ENCODE results near the gene PTPN1. TPM values are rescaled to one million over a fixed set of nuclear protein-coding genes. Genes with fewer than 3 reads are reported as not detected.

The PTPN1 gene
- total RNA-seq, 4 donors from 2014 or later: 13.8 to 40.4 (median 22.0) TPM

DNA sequence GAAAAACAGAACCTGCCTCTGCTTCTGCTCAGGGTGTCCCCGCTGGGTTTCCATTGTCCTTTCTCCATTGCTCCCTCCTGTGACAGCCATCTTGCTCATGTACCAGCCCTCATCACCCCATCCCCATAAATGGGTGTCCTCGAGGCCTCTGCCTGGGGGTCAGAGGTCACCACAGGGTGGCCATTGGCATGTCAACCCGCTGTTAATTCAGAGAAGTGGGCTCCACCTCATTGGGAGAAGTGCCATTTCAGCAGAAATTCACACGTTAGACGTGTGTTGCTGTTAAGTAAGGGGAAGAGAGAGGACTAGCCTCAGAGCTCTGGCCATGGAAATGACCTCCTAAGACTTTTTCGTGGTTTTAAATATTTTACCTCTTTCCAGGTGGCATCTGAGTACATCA lies 71.9 kb downstream of the PTPN1 start:
- Histone ChIP-seq H3K27ac (peak overlapping the region in 2 of 4 donors; percentile 56 to 64), H3K9me3 (no peaks in the 10 kb centered on the region), H3K4me3 (no peak overlapping the region), H3K36me3 (peaks cover 0 to 96% (median 3%) of the 10 kb centered on the region in 3 donors), H3K27me3 (no peaks in the 10 kb centered on the region), H3K4me1 (peaks cover 0 to 3% (median 2%) of the 10 kb centered on the region in 4 donors)
- DNase-seq: peak in 1 of 3 donors; percentile 34
- TF ChIP-seq CTCF (IDR thresholded peaks at IDR 0.05): no peak
- TF ChIP-seq POLR2A (IDR thresholded peaks at IDR 0.05): no peak

GRCh38 chr20:50582591-50583234 lies 72.5 kb downstream of the PTPN1 start:
- Histone ChIP-seq H3K27ac (peak overlapping the region in 2 of 4 donors; percentile 56 to 64), H3K9me3 (no peaks in the 10 kb centered on the region), H3K4me3 (no peak overlapping the region), H3K4me1 (peaks cover 0 to 3% (median 2%) of the 10 kb centered on the region in 4 donors), H3K36me3 (peaks cover 0 to 95% (median 3%) of the 10 kb centered on the region in 3 donors), H3K27me3 (no peaks in the 10 kb centered on the region)
- no peak for TF ChIP-seq POLR2A (IDR thresholded peaks at IDR 0.05)
- no peak for TF ChIP-seq CTCF (IDR thresholded peaks at IDR 0.05)
- peak; percentile 31 to 82 (median 81) for DNase-seq

GRCh38 chr20:50583442-50584150 lies 73.4 kb downstream of the PTPN1 start:
- peaks cover 0 to 89% (median 3%) of the 10 kb centered on the region in 3 donors for H3K36me3 ChIP-seq
- no peaks in the 10 kb centered on the region for H3K27me3 ChIP-seq
- DNase-seq: peak in 1 of 3 donors; percentile 33
- H3K4me1 ChIP-seq: peaks cover 0 to 3% (median 2%) of the 10 kb centered on the region in 4 donors
- no peak for TF ChIP-seq CTCF (IDR thresholded peaks at IDR 0.05)
- TF ChIP-seq POLR2A (IDR thresholded peaks at IDR 0.05): no peak
- H3K9me3 ChIP-seq: no peaks in the 10 kb centered on the region
- no peak overlapping the region for H3K27ac ChIP-seq
- no peak overlapping the region for H3K4me3 ChIP-seq

DNA sequence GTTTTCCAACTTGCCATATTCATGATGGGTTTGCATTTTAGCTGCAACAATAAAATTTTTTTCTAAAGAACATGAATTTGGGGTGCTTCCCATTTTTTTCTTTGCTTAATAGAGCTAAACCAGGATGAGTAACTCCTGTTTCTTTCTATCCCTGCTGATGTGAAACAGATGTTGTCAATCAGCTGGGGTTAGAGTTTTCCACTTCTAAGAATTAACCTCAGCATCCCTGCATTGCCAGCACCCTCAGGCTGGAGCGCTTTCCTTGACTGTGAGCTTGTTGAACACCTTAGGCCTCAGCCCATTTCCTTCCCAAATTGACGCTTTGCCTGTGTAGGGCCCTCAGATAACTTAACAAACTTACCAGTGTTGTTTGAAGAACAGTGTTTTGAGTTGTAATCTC lies 74.5 kb downstream of the PTPN1 start:
- TF ChIP-seq POLR2A (IDR thresholded peaks at IDR 0.05): no peak
- no peak for TF ChIP-seq CTCF (IDR thresholded peaks at IDR 0.05)
- no peak overlapping the region for H3K4me3 ChIP-seq
- no peaks in the 10 kb centered on the region for H3K9me3 ChIP-seq
- H3K27ac ChIP-seq: no peak overlapping the region
- H3K36me3 ChIP-seq: peaks cover 0 to 78% (median 0%) of the 10 kb centered on the region in 3 donors
- DNase-seq: no peak
- H3K4me1 ChIP-seq: peaks cover 0 to 3% (median 2%) of the 10 kb centered on the region in 4 donors
- no peaks in the 10 kb centered on the region for H3K27me3 ChIP-seq

DNA sequence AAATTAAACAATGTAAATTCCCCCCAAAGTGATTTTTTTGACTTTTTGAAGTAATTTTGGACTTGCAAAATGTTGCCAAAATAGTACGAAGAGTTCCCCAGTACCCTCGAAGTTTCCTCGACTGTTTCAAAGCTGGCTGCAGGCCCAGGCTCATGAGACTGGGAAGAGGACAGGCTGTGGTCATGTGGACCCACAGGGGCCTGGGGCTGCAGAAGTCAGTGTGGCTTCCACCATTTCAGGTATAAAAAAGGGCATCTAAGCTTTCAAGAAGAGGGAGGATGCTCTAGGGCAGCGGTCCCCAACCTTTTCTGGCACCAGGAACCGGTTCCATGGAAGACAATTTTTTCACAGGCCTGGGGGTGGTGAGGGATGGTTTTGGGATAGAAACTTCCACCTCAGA lies 75.0 kb downstream of the PTPN1 start:
- TF ChIP-seq POLR2A (IDR thresholded peaks at IDR 0.05): no peak
- no peak for TF ChIP-seq CTCF (IDR thresholded peaks at IDR 0.05)
- peaks cover 0 to 3% (median 2%) of the 10 kb centered on the region in 4 donors for H3K4me1 ChIP-seq
- H3K27me3 ChIP-seq: no peaks in the 10 kb centered on the region
- no peaks in the 10 kb centered on the region for H3K9me3 ChIP-seq
- DNase-seq: no peak
- H3K27ac ChIP-seq: no peak overlapping the region
- H3K36me3 ChIP-seq: peaks cover 0 to 77% (median 0%) of the 10 kb centered on the region in 3 donors
- no peak overlapping the region for H3K4me3 ChIP-seq

All from Peyer's patch (tissue), 4 donors.